Measurements from ENCODE around the gene BCAR3. TPM values are rescaled to one million over a fixed set of nuclear protein-coding genes. Genes with fewer than 3 reads are reported as not detected.

BCAR3 gene
- total RNA-seq, 2 donors from 2014 or later: 32.7 to 48.7 TPM

GRCh38 chr1:93668951-93669350 is 12.7 kb downstream of the BCAR3 start:
- no peak overlapping the region for H3K27ac Mint-ChIP-seq
- 92 to 95% methylated on average over 5 of the region's 5 CpGs for WGBS, 2 experiments (ENCODE audit: insufficient coverage in 1 of 2, insufficient read length in 1 of 2)
- H3K27ac ChIP-seq (ENCODE audit: low read depth, low read length): no peak overlapping the region

GRCh38 chr1:93668121-93668520 is 13.5 kb downstream of the BCAR3 start:
- Histone ChIP-seq H3K27ac (ENCODE audit: low read depth, low read length) (peak overlapping the region; percentile 11), H3K4me1 (ENCODE audit: control insufficient read depth, insufficient read depth, low read length) (peaks cover 63% of the 10 kb centered on the region), H3K4me3 (ENCODE audit: low read length) (peak overlapping the region; percentile 14), H3K36me3 (ENCODE audit: control insufficient read depth, insufficient read depth, low read length) (peaks cover 80% of the 10 kb centered on the region), H3K9me3 (ENCODE audit: control insufficient read depth, low read length) (peaks cover 12% of the 10 kb centered on the region), H3K9ac (ENCODE audit: extremely low read depth, low read length, poor library complexity, severe bottlenecking) (peak overlapping the region; percentile 24), H3K27me3 (ENCODE audit: control insufficient read depth, insufficient read depth, low read length, poor library complexity, severe bottlenecking) (no peaks in the 10 kb centered on the region)
- peaks cover 63% of the 10 kb centered on the region for H3K36me3 Mint-ChIP-seq (ENCODE audit: low read depth)
- H3K9me3 Mint-ChIP-seq: peaks cover 2% of the 10 kb centered on the region
- H3K27me3 Mint-ChIP-seq (ENCODE audit: insufficient read depth): no peaks in the 10 kb centered on the region
- WGBS, 2 experiments (ENCODE audit: insufficient coverage in 1 of 2, insufficient read length in 1 of 2): 91 to 93% methylated on average over 4 to 5 of the region's 5 CpGs
- no peak for DNase-seq
- H3K4me1 Mint-ChIP-seq: peaks cover 80% of the 10 kb centered on the region
- no peak for TF ChIP-seq CTCF (conservative IDR thresholded peaks at IDR 0.05)
- no peak overlapping the region for H3K4me3 Mint-ChIP-seq
- peak overlapping the region; percentile 91 for H3K27ac Mint-ChIP-seq

More at GRCh38 chr1:93668951-93669350, 12.7 kb downstream of the BCAR3 start:
- H3K9me3 ChIP-seq (ENCODE audit: control insufficient read depth, low read length): peaks cover 3% of the 10 kb centered on the region
- no peak overlapping the region for H3K4me3 ChIP-seq (ENCODE audit: low read length)
- Mint-ChIP-seq H3K4me1 (peaks cover 76% of the 10 kb centered on the region), H3K36me3 (ENCODE audit: low read depth) (peaks cover 62% of the 10 kb centered on the region), H3K9me3 (no peaks in the 10 kb centered on the region), H3K4me3 (no peak overlapping the region), H3K27me3 (ENCODE audit: insufficient read depth) (no peaks in the 10 kb centered on the region)
- DNase-seq: no peak
- no peaks in the 10 kb centered on the region for H3K27me3 ChIP-seq (ENCODE audit: control insufficient read depth, insufficient read depth, low read length, poor library complexity, severe bottlenecking)
- H3K4me1 ChIP-seq (ENCODE audit: control insufficient read depth, insufficient read depth, low read length): peaks cover 59% of the 10 kb centered on the region
- H3K9ac ChIP-seq (ENCODE audit: extremely low read depth, low read length, poor library complexity, severe bottlenecking): no peak overlapping the region
- TF ChIP-seq CTCF (conservative IDR thresholded peaks at IDR 0.05): no peak
- peaks cover 80% of the 10 kb centered on the region for H3K36me3 ChIP-seq (ENCODE audit: control insufficient read depth, insufficient read depth, low read length)

GRCh38 chr1:93667642-93668041 is 14.0 kb downstream of the BCAR3 start:
- peaks cover 63% of the 10 kb centered on the region for H3K36me3 Mint-ChIP-seq (ENCODE audit: low read depth)

More at GRCh38 chr1:93667642-93668041, 14.0 kb downstream of the BCAR3 start:
- Histone ChIP-seq H3K27me3 (ENCODE audit: control insufficient read depth, insufficient read depth, low read length, poor library complexity, severe bottlenecking) (no peaks in the 10 kb centered on the region), H3K4me3 (ENCODE audit: low read length) (peak overlapping the region; percentile 14), H3K27ac (ENCODE audit: low read depth, low read length) (peak overlapping the region; percentile 11), H3K4me1 (ENCODE audit: control insufficient read depth, insufficient read depth, low read length) (peaks cover 63% of the 10 kb centered on the region), H3K9me3 (ENCODE audit: control insufficient read depth, low read length) (peaks cover 16% of the 10 kb centered on the region), H3K9ac (ENCODE audit: extremely low read depth, low read length, poor library complexity, severe bottlenecking) (peak overlapping the region; percentile 31), H3K36me3 (ENCODE audit: control insufficient read depth, insufficient read depth, low read length) (peaks cover 80% of the 10 kb centered on the region)
- Mint-ChIP-seq H3K9me3 (peaks cover 2% of the 10 kb centered on the region), H3K4me1 (peaks cover 80% of the 10 kb centered on the region), H3K27me3 (ENCODE audit: insufficient read depth) (no peaks in the 10 kb centered on the region), H3K4me3 (no peak overlapping the region), H3K27ac (peak overlapping the region; percentile 91)
- DNase-seq: no peak
- TF ChIP-seq CTCF (conservative IDR thresholded peaks at IDR 0.05): no peak
- 92% methylated on average over 4 of the region's 4 CpGs; no CpG with 5 or more reads in 1 of the 2 experiments for WGBS, 2 experiments (ENCODE audit: insufficient coverage in 1 of 2, insufficient read length in 1 of 2)
